ENCODE data around the gene SORCS2.

GRCh38 chr4:7786517-7786916, 594.2 kb downstream of the SORCS2 start:
- TF ChIP-seq CTCF (IDR thresholded peaks at IDR 0.05; ENCODE audit: low read depth, low read length) = no peak
- no peak for TF ChIP-seq EZH2phosphoT487 (IDR thresholded peaks at IDR 0.05; ENCODE audit: low read depth)
